Liver (tissue), 9 donors: ENCODE measurements around the gene NISCH. TPM values are rescaled to one million over a fixed set of nuclear protein-coding genes. Genes with fewer than 3 reads are reported as not detected.

Experiments used
- DNase-seq: peaks from one replicate; pipeline ENCODE4 v3.0.0-alpha.2; 2017; ENCODE audit warnings: low spot score
- H3K27ac ChIP-seq, 2 donors: one replicate each; pipeline ENCODE4 v1.7.0; 2013; ENCODE audit warnings: inconsistent platforms in 2 of 2, low read length in 2 of 2, control low read depth in 1 of 2, low read depth in 1 of 2, mild to moderate bottlenecking in 1 of 2
- H3K27me3 ChIP-seq, 4 donors: one replicate each; pipeline versions ENCODE4 v1.6.1 to v1.7.0; 2013; ENCODE audit warnings: low read length in 3 of 4, inconsistent platforms in 1 of 4, mild to moderate bottlenecking in 1 of 4, moderate library complexity in 1 of 4; ENCODE audit not compliant: control insufficient read depth in 4 of 4, insufficient read depth in 4 of 4
- H3K36me3 ChIP-seq, 4 donors: one replicate each; pipeline versions ENCODE4 v1.6.1 to v1.7.0; 2013; ENCODE audit warnings: low read length in 3 of 4, mild to moderate bottlenecking in 3 of 4, low read depth in 1 of 4, moderate library complexity in 1 of 4; ENCODE audit not compliant: control insufficient read depth in 4 of 4, insufficient read depth in 3 of 4
- H3K4me1 ChIP-seq, 4 donors: one replicate each; pipeline versions ENCODE4 v1.6.1 to v1.7.0; 2013; ENCODE audit warnings: low read length in 3 of 4, mild to moderate bottlenecking in 3 of 4, moderate library complexity in 1 of 4; ENCODE audit not compliant: control insufficient read depth in 4 of 4, insufficient read depth in 4 of 4
- H3K4me3 ChIP-seq, 3 donors: one replicate each; pipeline versions ENCODE4 v1.6.1 to v1.7.0; 2013; ENCODE audit warnings: low read length in 3 of 3, control low read depth in 1 of 3, low read depth in 1 of 3, mild to moderate bottlenecking in 1 of 3
- H3K9ac ChIP-seq, 2 donors: one replicate each; pipeline ENCODE4 v1.7.0; 2013; ENCODE audit warnings: low read length in 2 of 2, mild to moderate bottlenecking in 2 of 2, moderate library complexity in 2 of 2, control low read depth in 1 of 2, low read depth in 1 of 2
- H3K9me3 ChIP-seq, 4 donors: one replicate each; pipeline versions ENCODE4 v1.6.1 to v1.7.0; 2013; ENCODE audit warnings: low read length in 3 of 4; ENCODE audit not compliant: control insufficient read depth in 4 of 4
- FOXA1 ChIP-seq: IDR thresholded peaks from 2 replicates; pipeline ENCODE4 v1.6.1; 2016; ENCODE audit warnings: antibody characterized with exemption
- FOXA2 ChIP-seq: IDR thresholded peaks from 2 replicates; pipeline ENCODE4 v1.6.1; 2016; ENCODE audit warnings: antibody characterized with exemption
- GABPA ChIP-seq, 2 donors: IDR thresholded peaks in 1 of 2; conservative IDR thresholded peaks in 1 of 2; 2 replicates each; pipeline ENCODE4 v1.6.1; 2016; ENCODE audit warnings: antibody characterized with exemption in 2 of 2, mild to moderate bottlenecking in 1 of 2, moderate library complexity in 1 of 2
- HNF4A ChIP-seq, 2 donors: conservative IDR thresholded peaks; 2 replicates each; pipeline ENCODE4 v1.6.1; 2016; ENCODE audit warnings: antibody characterized with exemption in 2 of 2, mild to moderate bottlenecking in 2 of 2
- HNF4G ChIP-seq: IDR thresholded peaks from 2 replicates; pipeline ENCODE4 v1.6.1; 2016; ENCODE audit warnings: antibody characterized with exemption
- JUND ChIP-seq, 2 donors: IDR thresholded peaks; 2 replicates each; pipeline ENCODE4 v1.6.1; 2016; ENCODE audit warnings: antibody characterized with exemption in 2 of 2
- NR2F2 ChIP-seq: IDR thresholded peaks from 2 replicates; pipeline ENCODE4 v1.6.1; 2016; ENCODE audit warnings: antibody characterized with exemption
- RAD21 ChIP-seq, 2 donors: IDR thresholded peaks; 2 replicates each; pipeline ENCODE4 v1.6.1; 2016; ENCODE audit warnings: antibody characterized with exemption in 2 of 2, mild to moderate bottlenecking in 2 of 2
- RXRA ChIP-seq, 2 donors: IDR thresholded peaks; 2 replicates each; pipeline ENCODE4 v1.6.1; 2017 to 2018; ENCODE audit warnings: antibody characterized with exemption in 2 of 2, mild to moderate bottlenecking in 1 of 2
- SP1 ChIP-seq: IDR thresholded peaks from 2 replicates; pipeline ENCODE4 v1.6.1; 2018; ENCODE audit warnings: antibody characterized with exemption, mild to moderate bottlenecking
- YY1 ChIP-seq: IDR thresholded peaks from 2 replicates; pipeline ENCODE4 v1.6.1; 2016; ENCODE audit warnings: antibody characterized with exemption, mild to moderate bottlenecking
- WGBS: extraction: QIAGEN DNeasy Blood & Tissue Kit; methylation state at CpG from one replicate; pipeline ENCODE4 v1.1.7; 2013; 5-methylcytosine and 5-hydroxymethylcytosine counted together
- polyA plus RNA-seq, 2 donors: library from polyadenylated mRNA; stranded (reverse) in 1 of 2; unstranded in 1 of 2; fragments of 200-250 nt in 1 of 2; fragments of >200 nt in 1 of 2; fragmentation: Nextera tagmentation in 1 of 2; extraction: Ambion mirVana in 1 of 2; gene quantifications; one replicate each; pipeline versions ENCODE4 v1.2.1 to v1.2.3, GENCODE V29; 2013 to 2015
- total RNA-seq, 2 donors: library from RNA; depleted of rRNA; stranded (reverse); fragments of >200 nt; gene quantifications; one replicate each; pipeline ENCODE4 v1.2.3, GENCODE V29; 2014
- TF ChIP-seq, protein P1 (sequence below): IDR thresholded peaks from 2 replicates; pipeline ENCODE4 v1.6.1; 2016; ENCODE audit warnings: antibody characterized with exemption, mild to moderate bottlenecking
- TF ChIP-seq, protein P2 (sequence below): IDR thresholded peaks from 2 replicates; pipeline ENCODE4 v1.6.1; 2016; ENCODE audit warnings: antibody characterized with exemption
- TF ChIP-seq, protein P3 (sequence below): IDR thresholded peaks from 2 replicates; pipeline ENCODE4 v1.6.1; 2016; ENCODE audit warnings: antibody characterized with exemption
- donor health status: healthy.
- donor health status: healthy.
- donor health status: healthy.
- donor health status: healthy.
- donor health status: healthy.

Gene NISCH
- total and polyA plus RNA-seq, 4 donors, result 10.8 to 39.8 (median 17.6) TPM

DNA sequence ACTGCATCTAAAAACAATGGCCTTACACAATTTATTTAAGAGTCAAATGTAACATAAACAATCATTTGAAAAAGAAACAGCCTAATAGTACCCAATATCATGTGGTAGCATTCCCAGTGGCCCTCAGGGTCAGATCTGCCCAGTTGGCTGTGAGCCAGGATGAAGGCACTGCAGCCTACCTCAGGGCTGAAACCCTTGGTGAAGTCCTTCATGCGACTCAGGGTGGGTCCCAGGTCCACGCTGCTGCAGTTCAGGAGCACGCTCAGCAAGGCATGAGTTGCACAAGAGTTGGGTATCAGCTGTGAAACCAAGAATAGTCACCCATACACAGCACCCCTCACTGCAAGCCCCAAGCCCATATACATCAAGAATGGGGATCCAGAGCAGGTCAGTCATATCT lies 47.6 kb upstream of the NISCH start (continued):
- TF ChIP-seq, protein P1, sequence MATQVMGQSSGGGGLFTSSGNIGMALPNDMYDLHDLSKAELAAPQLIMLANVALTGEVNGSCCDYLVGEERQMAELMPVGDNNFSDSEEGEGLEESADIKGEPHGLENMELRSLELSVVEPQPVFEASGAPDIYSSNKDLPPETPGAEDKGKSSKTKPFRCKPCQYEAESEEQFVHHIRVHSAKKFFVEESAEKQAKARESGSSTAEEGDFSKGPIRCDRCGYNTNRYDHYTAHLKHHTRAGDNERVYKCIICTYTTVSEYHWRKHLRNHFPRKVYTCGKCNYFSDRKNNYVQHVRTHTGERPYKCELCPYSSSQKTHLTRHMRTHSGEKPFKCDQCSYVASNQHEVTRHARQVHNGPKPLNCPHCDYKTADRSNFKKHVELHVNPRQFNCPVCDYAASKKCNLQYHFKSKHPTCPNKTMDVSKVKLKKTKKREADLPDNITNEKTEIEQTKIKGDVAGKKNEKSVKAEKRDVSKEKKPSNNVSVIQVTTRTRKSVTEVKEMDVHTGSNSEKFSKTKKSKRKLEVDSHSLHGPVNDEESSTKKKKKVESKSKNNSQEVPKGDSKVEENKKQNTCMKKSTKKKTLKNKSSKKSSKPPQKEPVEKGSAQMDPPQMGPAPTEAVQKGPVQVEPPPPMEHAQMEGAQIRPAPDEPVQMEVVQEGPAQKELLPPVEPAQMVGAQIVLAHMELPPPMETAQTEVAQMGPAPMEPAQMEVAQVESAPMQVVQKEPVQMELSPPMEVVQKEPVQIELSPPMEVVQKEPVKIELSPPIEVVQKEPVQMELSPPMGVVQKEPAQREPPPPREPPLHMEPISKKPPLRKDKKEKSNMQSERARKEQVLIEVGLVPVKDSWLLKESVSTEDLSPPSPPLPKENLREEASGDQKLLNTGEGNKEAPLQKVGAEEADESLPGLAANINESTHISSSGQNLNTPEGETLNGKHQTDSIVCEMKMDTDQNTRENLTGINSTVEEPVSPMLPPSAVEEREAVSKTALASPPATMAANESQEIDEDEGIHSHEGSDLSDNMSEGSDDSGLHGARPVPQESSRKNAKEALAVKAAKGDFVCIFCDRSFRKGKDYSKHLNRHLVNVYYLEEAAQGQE, result no peak
- TF ChIP-seq, protein P2, sequence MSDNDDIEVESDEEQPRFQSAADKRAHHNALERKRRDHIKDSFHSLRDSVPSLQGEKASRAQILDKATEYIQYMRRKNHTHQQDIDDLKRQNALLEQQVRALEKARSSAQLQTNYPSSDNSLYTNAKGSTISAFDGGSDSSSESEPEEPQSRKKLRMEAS, result no peak
- TF ChIP-seq RAD21 (IDR thresholded peaks at IDR 0.05) (no peak), FOXA2 (no peak), HNF4A (conservative IDR thresholded peaks at IDR 0.05) (no peak), FOXA1 (no peak)

DNA sequence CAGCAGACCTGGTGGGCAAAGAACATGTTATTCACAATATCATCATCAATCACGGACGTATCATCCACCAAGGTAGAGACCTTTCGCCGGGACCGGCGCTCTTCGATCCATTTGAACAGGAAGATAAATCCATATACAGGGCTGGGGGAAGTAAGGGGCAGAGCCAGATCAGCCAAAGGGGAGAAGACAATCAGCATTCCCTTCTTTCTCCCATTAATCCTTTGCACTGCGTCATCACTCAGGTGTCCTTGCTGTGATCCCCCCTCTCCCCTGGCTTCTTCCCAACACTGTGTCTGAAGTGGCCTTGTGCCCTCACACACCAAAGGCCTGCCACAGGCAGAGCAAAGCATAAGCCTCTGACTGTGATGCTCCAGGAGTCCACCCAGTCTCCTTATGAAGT lies 46.9 kb upstream of the NISCH start:
- Histone ChIP-seq H3K36me3 (peaks cover 13 to 44% (median 31%) of the 10 kb centered on the region in 4 donors), H3K9me3 (no peaks in the 10 kb centered on the region), H3K27me3 (no peaks in the 10 kb centered on the region), H3K4me3 (no peak overlapping the region), H3K27ac (no peak overlapping the region), H3K4me1 (peaks cover 0 to 41% (median 33%) of the 10 kb centered on the region in 4 donors), H3K9ac (peak overlapping the region in 1 of 2 donors; percentile 21)
- no peak for DNase-seq
- WGBS, result 94% methylated on average over 8 of the region's 8 CpGs
- TF ChIP-seq JUND (IDR thresholded peaks at IDR 0.05) (no peak), RXRA (IDR thresholded peaks at IDR 0.05) (no peak), YY1 (no peak), FOXA2 (no peak), FOXA1 (no peak), GABPA (IDR thresholded peaks at IDR 0.05 in 1 of 2, conservative IDR thresholded peaks at IDR 0.05 in 1 of 2) (no peak)

DNA sequence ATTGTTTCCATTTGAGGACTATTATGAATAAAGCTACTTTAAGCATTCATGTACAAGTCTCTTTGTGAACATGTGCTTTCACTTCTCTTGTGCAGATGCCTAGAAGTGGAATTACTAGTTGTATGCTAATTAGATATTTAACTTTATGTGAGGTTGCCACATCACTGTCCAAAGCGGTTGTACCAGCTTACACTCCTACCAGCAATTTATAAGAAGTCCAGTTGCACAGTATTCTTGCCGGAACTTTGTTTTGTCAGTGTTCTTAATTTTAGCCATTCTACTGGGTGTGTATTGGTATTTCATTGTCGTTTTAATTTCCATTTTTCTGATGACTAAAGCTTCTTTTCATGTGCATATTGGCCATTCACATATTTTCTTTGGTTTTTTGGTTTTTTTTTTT lies 39.6 kb upstream of the NISCH start:
- TF ChIP-seq FOXA2, result no peak
- TF ChIP-seq, protein P1, result no peak
- no peak for TF ChIP-seq SP1
- TF ChIP-seq, protein P3, sequence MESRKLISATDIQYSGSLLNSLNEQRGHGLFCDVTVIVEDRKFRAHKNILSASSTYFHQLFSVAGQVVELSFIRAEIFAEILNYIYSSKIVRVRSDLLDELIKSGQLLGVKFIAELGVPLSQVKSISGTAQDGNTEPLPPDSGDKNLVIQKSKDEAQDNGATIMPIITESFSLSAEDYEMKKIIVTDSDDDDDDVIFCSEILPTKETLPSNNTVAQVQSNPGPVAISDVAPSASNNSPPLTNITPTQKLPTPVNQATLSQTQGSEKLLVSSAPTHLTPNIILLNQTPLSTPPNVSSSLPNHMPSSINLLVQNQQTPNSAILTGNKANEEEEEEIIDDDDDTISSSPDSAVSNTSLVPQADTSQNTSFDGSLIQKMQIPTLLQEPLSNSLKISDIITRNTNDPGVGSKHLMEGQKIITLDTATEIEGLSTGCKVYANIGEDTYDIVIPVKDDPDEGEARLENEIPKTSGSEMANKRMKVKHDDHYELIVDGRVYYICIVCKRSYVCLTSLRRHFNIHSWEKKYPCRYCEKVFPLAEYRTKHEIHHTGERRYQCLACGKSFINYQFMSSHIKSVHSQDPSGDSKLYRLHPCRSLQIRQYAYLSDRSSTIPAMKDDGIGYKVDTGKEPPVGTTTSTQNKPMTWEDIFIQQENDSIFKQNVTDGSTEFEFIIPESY, result no peak
- TF ChIP-seq NR2F2, result no peak
- no peak for TF ChIP-seq RAD21 (IDR thresholded peaks at IDR 0.05)
- TF ChIP-seq JUND (IDR thresholded peaks at IDR 0.05), result no peak
- TF ChIP-seq, protein P2, result no peak
- TF ChIP-seq HNF4G, result no peak
- TF ChIP-seq RXRA (IDR thresholded peaks at IDR 0.05), result no peak
- no peak overlapping the region for H3K27ac ChIP-seq
- DNase-seq, result no peak

More for the DNA sequence above, 39.6 kb upstream of the NISCH start:
- Histone ChIP-seq H3K27me3 (no peaks in the 10 kb centered on the region), H3K9me3 (no peaks in the 10 kb centered on the region), H3K4me3 (no peak overlapping the region), H3K36me3 (peaks cover 0 to 7% (median 3%) of the 10 kb centered on the region in 4 donors), H3K9ac (no peak overlapping the region), H3K4me1 (peaks cover 0 to 23% (median 18%) of the 10 kb centered on the region in 4 donors)
- WGBS, result 96% methylated on average over 3 of the region's 3 CpGs
